ENCODE measurements around the gene ZFYVE28.

Gene ZFYVE28

GRCh38 chr4:2423695-2424094, 5.2 kb upstream of the ZFYVE28 start:
- peaks cover 0 to 11% (median 9%) of the 10 kb centered on the region in 4 donors for H3K4me1 ChIP-seq
- no peaks in the 10 kb centered on the region for H3K36me3 ChIP-seq
- DNase-seq: peak in 1 of 2 donors; percentile 54
- H3K9me3 ChIP-seq: no peaks in the 10 kb centered on the region
- intact Hi-C loops (cut with DNase I; ENCODE audit: low total_unique reads): no loop called here
- H3K4me3 ChIP-seq: no peak overlapping the region
- TF ChIP-seq, protein P1, sequence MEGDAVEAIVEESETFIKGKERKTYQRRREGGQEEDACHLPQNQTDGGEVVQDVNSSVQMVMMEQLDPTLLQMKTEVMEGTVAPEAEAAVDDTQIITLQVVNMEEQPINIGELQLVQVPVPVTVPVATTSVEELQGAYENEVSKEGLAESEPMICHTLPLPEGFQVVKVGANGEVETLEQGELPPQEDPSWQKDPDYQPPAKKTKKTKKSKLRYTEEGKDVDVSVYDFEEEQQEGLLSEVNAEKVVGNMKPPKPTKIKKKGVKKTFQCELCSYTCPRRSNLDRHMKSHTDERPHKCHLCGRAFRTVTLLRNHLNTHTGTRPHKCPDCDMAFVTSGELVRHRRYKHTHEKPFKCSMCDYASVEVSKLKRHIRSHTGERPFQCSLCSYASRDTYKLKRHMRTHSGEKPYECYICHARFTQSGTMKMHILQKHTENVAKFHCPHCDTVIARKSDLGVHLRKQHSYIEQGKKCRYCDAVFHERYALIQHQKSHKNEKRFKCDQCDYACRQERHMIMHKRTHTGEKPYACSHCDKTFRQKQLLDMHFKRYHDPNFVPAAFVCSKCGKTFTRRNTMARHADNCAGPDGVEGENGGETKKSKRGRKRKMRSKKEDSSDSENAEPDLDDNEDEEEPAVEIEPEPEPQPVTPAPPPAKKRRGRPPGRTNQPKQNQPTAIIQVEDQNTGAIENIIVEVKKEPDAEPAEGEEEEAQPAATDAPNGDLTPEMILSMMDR (IDR thresholded peaks at IDR 0.05): no peak
- no peak overlapping the region for H3K27ac ChIP-seq
- peaks cover 0 to 72% of the 10 kb centered on the region in 2 donors for H3K27me3 ChIP-seq

DNA sequence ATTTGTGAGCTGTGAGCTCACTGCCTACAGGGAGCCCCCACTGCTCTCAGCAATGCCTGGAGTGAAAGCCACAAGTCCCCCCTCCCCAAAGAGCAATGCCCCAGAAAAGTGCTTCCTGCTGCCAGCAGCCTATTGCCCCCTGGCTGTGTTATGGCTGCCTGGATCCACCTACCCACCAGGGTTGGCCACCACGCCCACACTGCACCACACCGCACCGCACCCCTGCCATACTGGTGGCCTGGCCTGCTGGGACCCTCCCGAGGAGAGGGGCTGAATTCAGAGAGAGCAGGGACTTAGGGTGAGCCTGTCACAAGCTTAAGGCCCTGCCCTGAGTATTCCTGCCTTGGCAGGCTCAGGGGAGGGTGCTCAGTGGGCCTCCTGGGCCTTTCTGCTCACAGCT, 4.6 kb upstream of the ZFYVE28 start:
- intact Hi-C loops (cut with DNase I; ENCODE audit: low total_unique reads): no loop called here
- H3K4me3 ChIP-seq: no peak overlapping the region
- peaks cover 0 to 70% of the 10 kb centered on the region in 2 donors for H3K27me3 ChIP-seq
- H3K36me3 ChIP-seq: no peaks in the 10 kb centered on the region
- peaks cover 0 to 13% (median 10%) of the 10 kb centered on the region in 4 donors for H3K4me1 ChIP-seq
- no peak for DNase-seq
- no peaks in the 10 kb centered on the region for H3K9me3 ChIP-seq
- TF ChIP-seq, protein P1 (IDR thresholded peaks at IDR 0.05): no peak
- no peak overlapping the region for H3K27ac ChIP-seq

- Histone ChIP-seq H3K27ac (no peak overlapping the region), H3K27me3 (peaks cover 0 to 60% of the 10 kb centered on the region in 2 donors), H3K9me3 (no peaks in the 10 kb centered on the region), H3K36me3 (no peaks in the 10 kb centered on the region), H3K4me3 (no peak overlapping the region), H3K4me1 (peaks cover 0 to 24% (median 20%) of the 10 kb centered on the region in 4 donors)
- intact Hi-C loops (cut with DNase I; ENCODE audit: low total_unique reads): no loop called here
- TF ChIP-seq, protein P1 (IDR thresholded peaks at IDR 0.05): no peak
- DNase-seq: no peak
Measured at GRCh38 chr4:2421928-2422327, 3.5 kb upstream of the ZFYVE28 start.

DNA sequence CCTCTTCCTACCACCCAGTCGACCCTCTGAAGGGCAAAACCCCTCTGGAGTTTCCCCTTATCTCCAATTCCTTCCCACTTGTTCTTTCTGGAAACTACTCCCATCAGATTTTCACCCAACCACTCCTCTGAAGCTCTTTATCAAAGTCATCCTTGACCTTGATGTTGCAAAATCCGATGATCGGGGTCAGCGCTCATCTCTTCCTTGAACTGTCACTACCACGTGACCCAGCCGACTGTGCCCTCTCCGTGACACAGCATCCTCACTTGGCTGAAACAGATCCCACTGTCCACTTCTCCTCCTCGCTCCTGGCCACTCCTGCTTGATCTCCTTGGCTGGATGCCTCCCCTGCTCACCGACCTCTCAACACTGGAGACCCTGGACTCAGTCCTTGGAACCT, 1.4 kb upstream of the ZFYVE28 start:
- H3K27me3 ChIP-seq: peaks cover 0 to 50% of the 10 kb centered on the region in 2 donors
- H3K4me3 ChIP-seq: no peak overlapping the region
- H3K27ac ChIP-seq: no peak overlapping the region
- H3K4me1 ChIP-seq: peaks cover 0 to 31% (median 26%) of the 10 kb centered on the region in 4 donors
- intact Hi-C loops (cut with DNase I; ENCODE audit: low total_unique reads): loop anchor here (5.0 to 10.0 kb wide), 3 partner anchors 42 to 178 kb away; partner anchors contain the start of genes FAM193A, HAUS3 and POLN
- TF ChIP-seq, protein P1 (IDR thresholded peaks at IDR 0.05): no peak
- no peaks in the 10 kb centered on the region for H3K36me3 ChIP-seq
- no peaks in the 10 kb centered on the region for H3K9me3 ChIP-seq
- DNase-seq: no peak

DNA sequence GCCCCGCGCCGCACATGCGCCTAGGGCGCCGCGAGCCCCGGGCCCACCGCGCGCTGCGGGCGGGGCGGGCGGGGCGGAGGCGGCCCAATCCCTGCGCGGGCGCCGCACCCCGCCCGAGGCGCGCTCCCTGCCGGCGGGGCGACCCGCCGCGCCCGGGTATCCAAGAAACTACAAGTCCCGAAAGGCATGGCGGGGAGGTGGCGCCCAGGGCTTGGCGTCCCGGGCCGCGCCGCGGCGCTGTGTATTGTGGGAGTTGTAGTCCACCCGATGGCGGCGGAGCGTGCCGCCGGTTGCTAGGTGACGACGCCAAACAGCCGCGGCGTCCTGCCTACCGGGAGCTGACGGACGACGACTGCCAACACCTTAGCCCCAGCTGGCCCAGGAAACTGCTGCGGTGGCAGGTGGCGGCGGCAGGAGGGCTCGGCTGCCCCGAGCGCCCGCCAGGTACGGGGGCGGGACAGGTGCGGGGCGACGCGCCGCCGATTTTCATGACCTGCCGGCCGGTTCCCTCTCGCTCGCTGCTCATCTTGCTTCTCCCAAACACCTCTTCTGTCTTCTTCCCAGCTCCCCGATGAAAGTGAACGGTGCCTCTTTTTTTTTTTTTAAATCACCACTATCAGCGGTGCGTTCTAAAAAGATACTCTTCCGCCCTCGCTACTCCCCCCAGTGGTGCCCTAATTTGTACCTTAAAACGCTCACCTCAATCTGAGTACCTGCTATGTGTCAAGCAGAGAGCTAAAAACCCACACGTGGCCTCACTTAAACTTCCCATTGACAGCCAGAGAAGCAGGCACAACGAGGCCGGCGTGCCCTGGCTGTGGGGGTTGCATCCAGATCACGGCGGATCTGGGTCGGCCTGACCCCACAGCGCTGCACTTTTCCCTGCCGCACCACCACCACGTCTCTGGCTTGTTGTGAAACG, 466 bp upstream of the ZFYVE28 start, which contains the start of gene CFAP99:
Gene CFAP99 (plus strand): TSS at position 306 of the 922 bp plus-strand sequence.
- H3K4me1 ChIP-seq: peaks cover 0 to 34% (median 30%) of the 10 kb centered on the region in 4 donors
- intact Hi-C loops (cut with DNase I; ENCODE audit: low total_unique reads): loop anchor here (5.0 to 10.0 kb wide), 3 partner anchors 43 to 177 kb away; partner anchors contain the start of genes FAM193A, HAUS3 and POLN
- peak; percentile 96 to 97 for DNase-seq
- H3K27me3 ChIP-seq: peaks cover 0 to 43% of the 10 kb centered on the region in 2 donors
- H3K27ac ChIP-seq: peak within 1 kb of the TSS in 1 of 2 donors; percentile 34
- no peaks in the 10 kb centered on the region for H3K36me3 ChIP-seq
- H3K4me3 ChIP-seq: peak within 1 kb of the TSS; percentile 56 to 67
- TF ChIP-seq, protein P1 (IDR thresholded peaks at IDR 0.05): no peak
- no peaks in the 10 kb centered on the region for H3K9me3 ChIP-seq

All from tibial artery (tissue), 4 donors.